ENCODE measurements around the gene ADGRV1.

Gene ADGRV1

GRCh38 chr5:90542827-90543519, 15.6 kb upstream of the ADGRV1 start:
- no peaks in the 10 kb centered on the region for H3K4me1 ChIP-seq (ENCODE audit: control insufficient read depth, insufficient read depth, low read length)
- no peak overlapping the region for H3K4me3 ChIP-seq (ENCODE audit: low read length)
- peaks cover 58% of the 10 kb centered on the region for H3K27me3 ChIP-seq (ENCODE audit: control insufficient read depth, insufficient read depth, low read length)
- no peaks in the 10 kb centered on the region for H3K36me3 ChIP-seq (ENCODE audit: control insufficient read depth, insufficient read depth, low read length)
- no peak overlapping the region for H3K9ac ChIP-seq (ENCODE audit: low read length)
- H3K9me3 ChIP-seq (ENCODE audit: control insufficient read depth, low read length): no peaks in the 10 kb centered on the region

GRCh38 chr5:90545511-90545910, 13.1 kb upstream of the ADGRV1 start:
- no peaks in the 10 kb centered on the region for H3K9me3 ChIP-seq (ENCODE audit: control insufficient read depth, low read length)
- no peaks in the 10 kb centered on the region for H3K36me3 ChIP-seq (ENCODE audit: control insufficient read depth, insufficient read depth, low read length)
- H3K4me1 ChIP-seq (ENCODE audit: control insufficient read depth, insufficient read depth, low read length): no peaks in the 10 kb centered on the region
- no peak overlapping the region for H3K9ac ChIP-seq (ENCODE audit: low read length)
- H3K27me3 ChIP-seq (ENCODE audit: control insufficient read depth, insufficient read depth, low read length): peaks cover 55% of the 10 kb centered on the region
- H3K4me3 ChIP-seq (ENCODE audit: low read length): no peak overlapping the region

- H3K27me3 ChIP-seq (ENCODE audit: control insufficient read depth, insufficient read depth, low read length): peaks cover 57% of the 10 kb centered on the region
Observed at GRCh38 chr5:90546216-90546837, 12.3 kb upstream of the ADGRV1 start.

GRCh38 chr5:90547072-90547536, 11.5 kb upstream of the ADGRV1 start:
- Histone ChIP-seq H3K36me3 (ENCODE audit: control insufficient read depth, insufficient read depth, low read length) (no peaks in the 10 kb centered on the region), H3K4me1 (ENCODE audit: control insufficient read depth, insufficient read depth, low read length) (no peaks in the 10 kb centered on the region), H3K9me3 (ENCODE audit: control insufficient read depth, low read length) (no peaks in the 10 kb centered on the region), H3K27me3 (ENCODE audit: control insufficient read depth, insufficient read depth, low read length) (peaks cover 63% of the 10 kb centered on the region), H3K9ac (ENCODE audit: low read length) (no peak overlapping the region), H3K4me3 (ENCODE audit: low read length) (no peak overlapping the region)

More at GRCh38 chr5:90546216-90546837, 12.3 kb upstream of the ADGRV1 start:
- Histone ChIP-seq H3K36me3 (ENCODE audit: control insufficient read depth, insufficient read depth, low read length) (no peaks in the 10 kb centered on the region), H3K4me1 (ENCODE audit: control insufficient read depth, insufficient read depth, low read length) (no peaks in the 10 kb centered on the region), H3K9ac (ENCODE audit: low read length) (no peak overlapping the region), H3K9me3 (ENCODE audit: control insufficient read depth, low read length) (no peaks in the 10 kb centered on the region), H3K4me3 (ENCODE audit: low read length) (no peak overlapping the region)

GRCh38 chr5:90548069-90548593, 10.5 kb upstream of the ADGRV1 start:
- Histone ChIP-seq H3K27me3 (ENCODE audit: control insufficient read depth, insufficient read depth, low read length) (peaks cover 65% of the 10 kb centered on the region), H3K36me3 (ENCODE audit: control insufficient read depth, insufficient read depth, low read length) (no peaks in the 10 kb centered on the region), H3K9me3 (ENCODE audit: control insufficient read depth, low read length) (no peaks in the 10 kb centered on the region), H3K4me3 (ENCODE audit: low read length) (no peak overlapping the region), H3K4me1 (ENCODE audit: control insufficient read depth, insufficient read depth, low read length) (no peaks in the 10 kb centered on the region), H3K9ac (ENCODE audit: low read length) (no peak overlapping the region)

GRCh38 chr5:90549223-90549622, 9.4 kb upstream of the ADGRV1 start:
- Histone ChIP-seq H3K4me3 (ENCODE audit: low read length) (no peak overlapping the region), H3K27me3 (ENCODE audit: control insufficient read depth, insufficient read depth, low read length) (peaks cover 68% of the 10 kb centered on the region), H3K4me1 (ENCODE audit: control insufficient read depth, insufficient read depth, low read length) (no peaks in the 10 kb centered on the region), H3K36me3 (ENCODE audit: control insufficient read depth, insufficient read depth, low read length) (no peaks in the 10 kb centered on the region), H3K9me3 (ENCODE audit: control insufficient read depth, low read length) (no peaks in the 10 kb centered on the region), H3K9ac (ENCODE audit: low read length) (no peak overlapping the region)

- H3K4me3 ChIP-seq (ENCODE audit: low read length): no peak overlapping the region
- H3K9me3 ChIP-seq (ENCODE audit: control insufficient read depth, low read length): no peaks in the 10 kb centered on the region
- H3K9ac ChIP-seq (ENCODE audit: low read length): no peak overlapping the region
- no peaks in the 10 kb centered on the region for H3K4me1 ChIP-seq (ENCODE audit: control insufficient read depth, insufficient read depth, low read length)
- H3K27me3 ChIP-seq (ENCODE audit: control insufficient read depth, insufficient read depth, low read length): peaks cover 68% of the 10 kb centered on the region
- H3K36me3 ChIP-seq (ENCODE audit: control insufficient read depth, insufficient read depth, low read length): no peaks in the 10 kb centered on the region
Observed at GRCh38 chr5:90549729-90550275, 8.8 kb upstream of the ADGRV1 start.

GRCh38 chr5:90550963-90551362, 7.6 kb upstream of the ADGRV1 start:
- H3K9ac ChIP-seq (ENCODE audit: low read length): no peak overlapping the region
- H3K27me3 ChIP-seq (ENCODE audit: control insufficient read depth, insufficient read depth, low read length): peaks cover 66% of the 10 kb centered on the region
- H3K4me1 ChIP-seq (ENCODE audit: control insufficient read depth, insufficient read depth, low read length): no peaks in the 10 kb centered on the region
- no peaks in the 10 kb centered on the region for H3K36me3 ChIP-seq (ENCODE audit: control insufficient read depth, insufficient read depth, low read length)
- no peak overlapping the region for H3K4me3 ChIP-seq (ENCODE audit: low read length)
- H3K9me3 ChIP-seq (ENCODE audit: control insufficient read depth, low read length): no peaks in the 10 kb centered on the region

GRCh38 chr5:90551376-90551775, 7.2 kb upstream of the ADGRV1 start:
- Histone ChIP-seq H3K4me3 (ENCODE audit: low read length) (no peak overlapping the region), H3K27me3 (ENCODE audit: control insufficient read depth, insufficient read depth, low read length) (peaks cover 67% of the 10 kb centered on the region), H3K9ac (ENCODE audit: low read length) (no peak overlapping the region), H3K36me3 (ENCODE audit: control insufficient read depth, insufficient read depth, low read length) (no peaks in the 10 kb centered on the region), H3K9me3 (ENCODE audit: control insufficient read depth, low read length) (no peaks in the 10 kb centered on the region), H3K4me1 (ENCODE audit: control insufficient read depth, insufficient read depth, low read length) (no peaks in the 10 kb centered on the region)

GRCh38 chr5:90553711-90554110, 4.9 kb upstream of the ADGRV1 start:
- no peaks in the 10 kb centered on the region for H3K9me3 ChIP-seq (ENCODE audit: control insufficient read depth, low read length)
- peaks cover 78% of the 10 kb centered on the region for H3K27me3 ChIP-seq (ENCODE audit: control insufficient read depth, insufficient read depth, low read length)
- H3K36me3 ChIP-seq (ENCODE audit: control insufficient read depth, insufficient read depth, low read length): no peaks in the 10 kb centered on the region
- H3K4me3 ChIP-seq (ENCODE audit: low read length): no peak overlapping the region
- no peak overlapping the region for H3K9ac ChIP-seq (ENCODE audit: low read length)
- peaks cover 7% of the 10 kb centered on the region for H3K4me1 ChIP-seq (ENCODE audit: control insufficient read depth, insufficient read depth, low read length)

- Histone ChIP-seq H3K9me3 (ENCODE audit: control insufficient read depth, low read length) (no peaks in the 10 kb centered on the region), H3K4me3 (ENCODE audit: low read length) (no peak overlapping the region), H3K4me1 (ENCODE audit: control insufficient read depth, insufficient read depth, low read length) (peaks cover 11% of the 10 kb centered on the region), H3K27me3 (ENCODE audit: control insufficient read depth, insufficient read depth, low read length) (peaks cover 85% of the 10 kb centered on the region), H3K36me3 (ENCODE audit: control insufficient read depth, insufficient read depth, low read length) (no peaks in the 10 kb centered on the region), H3K9ac (ENCODE audit: low read length) (no peak overlapping the region)
Observed at GRCh38 chr5:90554358-90555006, 4.1 kb upstream of the ADGRV1 start.

GRCh38 chr5:90555666-90556065, 2.9 kb upstream of the ADGRV1 start:
- H3K27me3 ChIP-seq (ENCODE audit: control insufficient read depth, insufficient read depth, low read length): peaks cover 82% of the 10 kb centered on the region
- no peaks in the 10 kb centered on the region for H3K9me3 ChIP-seq (ENCODE audit: control insufficient read depth, low read length)
- H3K36me3 ChIP-seq (ENCODE audit: control insufficient read depth, insufficient read depth, low read length): no peaks in the 10 kb centered on the region
- H3K9ac ChIP-seq (ENCODE audit: low read length): no peak overlapping the region
- H3K4me1 ChIP-seq (ENCODE audit: control insufficient read depth, insufficient read depth, low read length): peaks cover 11% of the 10 kb centered on the region
- H3K4me3 ChIP-seq (ENCODE audit: low read length): no peak overlapping the region
